NT2/D1 (cell line): ENCODE results near the gene ZNF41.
"Not testable (repeated sequence)": the region's sequence is repeated elsewhere in the genome, so short reads cannot be mapped to it uniquely, and the experiment has no call there.

Source experiments
- SUZ12 ChIP-seq: IDR thresholded peaks from 2 replicates; pipeline ENCODE4 v1.6.1; 2011; ENCODE audit not compliant: insufficient read length, insufficient read depth; ENCODE audit errors: extremely low read depth
- YY1 ChIP-seq: IDR thresholded peaks from 2 replicates; pipeline ENCODE4 v1.6.1; 2011; ENCODE audit not compliant: insufficient read length, insufficient read depth
- ZNF274 ChIP-seq: IDR thresholded peaks from 2 replicates; pipeline ENCODE4 v1.6.1; 2011; ENCODE audit warnings: mild to moderate bottlenecking, low read depth, low read length

DNA sequence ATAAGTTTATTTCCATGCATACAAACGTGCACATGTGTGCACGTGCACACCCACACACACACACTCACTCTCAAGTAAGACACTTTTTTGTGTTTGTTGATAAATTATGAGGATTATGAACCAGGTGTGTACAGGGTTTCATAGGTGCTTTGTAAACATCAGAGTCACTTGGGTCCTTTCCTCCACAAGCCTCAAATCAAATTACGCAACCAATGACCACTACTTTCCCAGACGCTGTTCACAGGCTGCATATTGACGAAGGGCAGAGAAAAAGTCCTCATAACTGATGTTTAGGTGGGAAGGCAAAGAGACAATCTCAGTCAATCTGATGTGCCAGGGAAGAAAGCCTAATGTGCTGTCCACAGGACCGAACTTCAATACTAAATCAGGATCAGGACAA is 29.4 kb upstream of the ZNF41 start:
- not testable (repeated sequence) for TF ChIP-seq YY1, ZNF274, SUZ12
